ENCODE measurements around the gene BOC. TPM values are rescaled to one million over a fixed set of nuclear protein-coding genes. Genes with fewer than 3 reads are reported as not detected.
A peak's percentile ranks its signal among the peaks of the same experiment; 100 is the strongest.

BOC gene
- total RNA-seq, 1 experiment from 2014 or later, result 15.3 TPM

GRCh38 chr3:113193288-113193687 lies 18.1 kb upstream of the BOC start:
- DNase-seq (ENCODE audit: low read depth), result no peak

DNA sequence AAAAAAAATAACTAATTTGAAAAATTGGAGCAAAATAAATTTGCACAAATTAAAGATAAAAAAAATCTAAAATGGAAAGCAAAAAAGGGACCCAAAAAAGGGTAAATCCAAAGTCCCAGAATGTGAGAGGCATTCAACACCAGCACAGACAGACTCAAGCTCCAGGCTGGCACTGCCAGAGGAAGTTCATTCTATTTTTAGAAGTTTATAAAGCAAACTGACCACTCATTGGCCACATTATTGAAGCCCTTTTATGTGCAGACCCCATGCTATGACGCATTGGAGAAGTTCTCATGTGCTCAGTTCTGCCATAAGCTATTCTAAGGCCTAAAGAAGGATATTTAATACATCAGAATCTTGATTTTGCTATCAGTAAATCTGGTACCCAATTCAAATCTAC lies 17.6 kb upstream of the BOC start:
- DNase-seq (ENCODE audit: low read depth), result peak; percentile 57

DNA sequence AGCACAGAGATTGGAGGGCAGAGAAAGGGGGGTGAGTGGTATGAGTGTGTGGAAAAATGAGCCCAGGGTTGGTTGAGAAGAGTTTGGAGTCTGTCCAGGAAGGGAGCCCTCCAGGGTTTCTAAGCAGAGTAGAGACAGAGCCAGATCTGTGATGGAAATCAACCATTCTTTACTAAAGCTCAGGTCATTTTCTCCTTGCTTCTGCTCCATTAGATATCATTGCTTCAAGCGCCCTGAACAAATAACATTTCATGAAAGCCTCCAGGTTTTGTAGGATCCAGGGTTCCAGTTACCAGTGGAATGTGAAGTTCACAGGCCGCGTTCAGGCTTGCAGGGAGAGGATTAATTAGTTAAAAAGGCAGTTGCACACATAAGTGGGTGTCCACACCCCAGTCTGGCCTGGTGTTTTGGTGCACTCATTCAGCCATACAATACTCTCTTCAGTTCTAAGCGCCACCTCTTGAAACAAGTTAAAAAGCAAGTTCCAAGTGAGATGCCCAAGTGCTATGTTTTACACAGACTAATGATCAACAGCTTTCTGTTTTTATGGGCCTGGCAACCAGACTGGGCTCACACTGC lies 16.4 kb upstream of the BOC start:
- no peak for DNase-seq (ENCODE audit: low read depth)

- DNase-seq (ENCODE audit: low read depth), result no peak
Measured at GRCh38 chr3:113200351-113200750, 11.0 kb upstream of the BOC start.

GRCh38 chr3:113200946-113201345 lies 10.4 kb upstream of the BOC start:
- no peak for DNase-seq (ENCODE audit: low read depth)

- DNase-seq (ENCODE audit: low read depth), result no peak
Measured at GRCh38 chr3:113204371-113204770, 7.0 kb upstream of the BOC start.

DNA sequence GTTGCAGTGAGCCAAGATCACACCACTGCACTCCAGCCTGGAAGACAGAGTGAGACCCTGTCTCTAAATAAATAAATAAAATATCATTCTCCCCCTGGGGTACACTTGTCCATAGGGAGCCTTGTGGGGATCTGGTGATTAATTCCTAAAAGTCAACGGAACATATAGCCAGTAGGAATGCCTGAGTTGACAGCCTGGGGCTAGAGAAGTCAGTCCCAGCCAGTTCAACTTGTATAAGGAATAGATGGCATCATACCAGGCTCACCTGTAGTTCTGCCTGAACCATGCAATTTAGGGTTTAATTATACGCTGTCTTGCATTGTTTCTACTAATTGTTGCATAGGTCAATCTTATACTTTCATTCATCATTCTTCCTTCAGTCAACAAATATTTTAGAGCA lies 5.9 kb upstream of the BOC start:
- DNase-seq (ENCODE audit: low read depth), result no peak

GRCh38 chr3:113210604-113211329 lies 590 bp upstream of the BOC start:
- no peak for DNase-seq (ENCODE audit: low read depth)

DNA sequence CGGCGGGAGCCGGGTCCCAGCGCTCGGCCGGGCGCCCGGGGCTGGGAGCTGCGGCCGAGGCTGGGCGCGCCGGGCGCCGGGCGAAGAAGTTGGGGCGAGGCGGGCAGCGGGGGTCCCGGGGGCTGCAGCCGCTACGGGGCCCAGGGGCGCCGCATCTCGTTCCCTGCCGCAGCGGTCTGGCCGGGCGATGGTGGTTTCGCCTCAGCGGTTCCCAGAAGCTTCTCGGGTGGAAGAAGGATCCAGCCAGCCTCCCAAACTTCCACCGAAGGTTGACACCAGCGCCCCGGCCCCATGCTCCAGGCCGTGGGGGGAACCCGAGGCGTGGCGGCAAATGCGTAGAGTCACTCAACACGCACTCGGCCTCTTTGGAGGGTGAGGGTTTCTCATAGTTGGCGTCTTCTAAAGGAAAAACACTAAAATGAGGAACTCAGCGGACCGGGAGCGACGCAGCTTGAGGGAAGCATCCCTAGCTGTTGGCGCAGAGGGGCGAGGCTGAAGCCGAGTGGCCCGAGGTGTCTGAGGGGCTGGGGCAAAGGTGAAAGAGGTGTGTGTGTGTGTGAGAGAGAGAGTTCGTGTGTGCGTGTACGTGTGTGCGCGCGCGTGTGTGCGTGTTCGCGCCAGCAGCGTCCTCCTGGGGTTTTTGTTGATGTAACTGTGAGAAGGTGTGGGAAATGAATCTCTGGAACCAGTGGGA lies 940 bp downstream of the BOC start:
- DNase-seq (ENCODE audit: low read depth), result peak; percentile 40

- DNase-seq (ENCODE audit: low read depth), result no peak
Measured at GRCh38 chr3:113212844-113213375, 1.6 kb downstream of the BOC start.

GRCh38 chr3:113213896-113214587 lies 2.7 kb downstream of the BOC start:
- no peak for DNase-seq (ENCODE audit: low read depth)

DNA sequence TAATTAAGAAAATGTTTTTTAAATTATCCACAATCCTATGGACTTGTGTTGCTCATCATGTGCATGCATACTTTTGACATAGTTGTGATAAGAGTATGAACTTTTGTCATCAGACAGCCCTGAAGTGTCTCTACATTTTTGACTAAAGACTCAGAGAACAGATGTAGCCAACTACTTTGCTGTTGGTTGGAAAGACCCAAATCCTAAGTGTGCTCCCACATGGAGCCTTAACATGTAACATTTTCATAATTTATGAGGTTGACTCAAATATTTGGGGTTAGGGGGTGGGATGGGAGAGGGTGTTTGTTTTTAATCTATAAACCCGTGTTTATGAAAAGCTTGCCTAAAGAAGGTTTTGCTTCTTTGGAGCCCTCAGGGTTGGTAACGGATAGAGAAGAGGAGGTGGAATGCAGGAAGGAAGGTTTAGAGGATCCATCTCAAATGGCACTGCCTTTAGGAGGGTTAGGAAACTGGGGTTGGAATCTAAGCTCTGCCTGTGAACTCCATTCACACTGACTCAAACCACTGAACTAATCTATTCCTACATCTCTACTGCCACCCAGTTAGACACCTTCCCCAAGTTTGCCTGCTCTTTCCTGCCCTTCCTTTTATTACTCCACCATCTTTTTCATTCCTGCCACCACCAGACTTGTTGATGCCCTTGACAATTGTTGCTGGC lies 3.7 kb downstream of the BOC start:
- no peak for DNase-seq (ENCODE audit: low read depth)

- DNase-seq (ENCODE audit: low read depth), result no peak
Measured at GRCh38 chr3:113216393-113216792, 5.0 kb downstream of the BOC start.

- no peak for DNase-seq (ENCODE audit: low read depth)
Measured at GRCh38 chr3:113218011-113218680, 6.8 kb downstream of the BOC start.

GRCh38 chr3:113218681-113219045 lies 7.3 kb downstream of the BOC start:
- DNase-seq (ENCODE audit: low read depth), result no peak

- no peak for DNase-seq (ENCODE audit: low read depth)
Measured at GRCh38 chr3:113219605-113220300, 8.4 kb downstream of the BOC start.

DNA sequence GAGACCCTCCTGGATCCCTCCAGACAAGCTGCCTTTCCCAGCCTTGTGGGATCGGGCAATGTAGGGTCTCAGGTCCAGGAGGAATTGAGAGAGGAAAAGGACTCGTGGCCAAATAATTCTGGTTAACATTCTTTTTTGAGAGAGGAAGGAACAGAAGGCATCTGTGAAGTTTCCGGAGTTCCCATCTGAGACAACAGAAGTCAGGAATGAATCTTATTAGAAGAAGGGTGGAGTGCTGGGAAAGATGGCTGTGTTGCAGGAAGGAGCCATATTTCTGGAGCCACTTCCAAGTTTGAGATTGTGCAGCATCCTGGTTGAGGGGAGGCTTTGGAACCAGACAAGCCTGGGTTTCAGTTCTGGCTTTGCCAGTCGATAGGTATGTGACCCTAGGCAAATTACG lies 9.4 kb downstream of the BOC start:
- DNase-seq (ENCODE audit: low read depth), result no peak

GRCh38 chr3:113221721-113222257 lies 10.4 kb downstream of the BOC start:
- no peak for DNase-seq (ENCODE audit: low read depth)

- no peak for DNase-seq (ENCODE audit: low read depth)
Measured at GRCh38 chr3:113222451-113223086, 11.2 kb downstream of the BOC start.

All from HT1080 (cell line).